ENCODE results near the gene WFS1.

The WFS1 gene

DNA sequence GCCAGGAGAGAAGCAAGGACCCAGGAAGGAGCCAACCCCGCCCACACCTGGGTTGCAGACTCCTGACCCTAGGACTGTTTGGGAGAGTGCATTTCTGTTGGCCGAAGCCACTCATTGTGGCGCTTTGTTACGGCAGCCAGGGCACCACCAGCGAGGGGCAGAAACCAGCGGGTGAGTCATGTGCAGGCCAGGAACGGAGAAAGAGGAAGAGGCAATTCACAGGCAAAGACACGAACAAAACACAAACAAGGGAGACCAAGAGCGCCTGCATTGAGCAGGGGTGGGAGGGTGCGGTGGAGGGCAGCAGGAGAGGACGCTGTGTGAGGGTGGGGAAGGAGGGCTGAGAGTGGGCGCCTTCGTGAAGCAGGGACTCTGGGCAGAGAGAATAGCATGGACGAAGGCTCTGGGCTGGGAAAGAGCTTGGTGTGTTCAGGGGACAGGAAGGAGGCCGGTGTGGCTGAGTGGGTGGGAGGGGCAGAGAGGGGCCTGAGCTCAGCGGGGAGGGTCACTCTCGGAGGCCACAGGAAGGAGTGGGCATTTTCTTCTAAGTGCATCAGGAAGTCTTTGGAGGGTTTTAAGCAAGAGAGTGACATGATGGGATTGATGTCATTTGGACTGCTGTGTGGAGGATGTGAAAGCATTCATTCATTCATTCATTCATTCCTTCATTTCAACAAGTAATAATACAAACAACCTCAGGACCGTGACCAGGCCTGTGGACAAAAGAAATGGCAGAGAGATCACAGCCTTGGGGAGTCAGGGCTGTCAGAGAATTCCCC, 12.2 kb upstream of the WFS1 start:
- no peaks in the 10 kb centered on the region for H3K27me3 ChIP-seq
- peaks cover 12% of the 10 kb centered on the region; the same call in 1 of the 2 replicates for H3K9me3 ChIP-seq
- no peaks in the 10 kb centered on the region for H3K36me3 ChIP-seq
- H3K4me2 ChIP-seq: peak overlapping the region; percentile 89
- H4K20me1 ChIP-seq: no peaks in the 10 kb centered on the region
- H3K27ac ChIP-seq: peak overlapping the region; percentile 65
- peaks cover 100% of the 10 kb centered on the region for H3K4me1 ChIP-seq
- no peak for TF ChIP-seq Cebpa-rat (IDR thresholded peaks at IDR 0.05)
- H3K4me3 ChIP-seq: no peak overlapping the region
- peak overlapping the region; percentile 63; the same call in 1 of the 2 replicates for H3K9ac ChIP-seq

DNA sequence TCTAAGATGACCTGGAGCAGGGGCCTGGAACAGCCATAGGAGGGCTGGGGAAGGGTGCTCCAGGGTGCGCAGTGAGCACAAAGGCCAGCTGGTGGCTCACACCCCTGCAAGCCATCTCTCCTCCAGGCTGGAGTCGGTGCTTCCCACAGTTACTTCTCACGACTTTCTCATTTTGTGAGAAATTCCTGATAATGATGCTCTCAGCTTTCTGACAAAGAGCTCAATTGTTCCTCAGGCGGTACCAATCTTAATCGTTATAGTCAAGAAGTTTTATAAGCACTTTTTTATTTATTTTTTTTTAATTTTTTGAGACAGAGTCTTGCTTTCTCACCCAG, 11.7 kb upstream of the WFS1 start:
- Histone ChIP-seq H3K9me3 (peaks cover 12% of the 10 kb centered on the region; the same call in 1 of the 2 replicates), H3K36me3 (no peaks in the 10 kb centered on the region), H3K4me3 (no peak overlapping the region), H3K27me3 (no peaks in the 10 kb centered on the region), H3K4me1 (peaks cover 100% of the 10 kb centered on the region), H3K4me2 (peak overlapping the region; percentile 89), H3K9ac (no peak overlapping the region), H4K20me1 (no peaks in the 10 kb centered on the region), H3K27ac (peak overlapping the region; percentile 65)
- no peak for TF ChIP-seq Cebpa-rat (IDR thresholded peaks at IDR 0.05)

GRCh38 chr4:6258741-6259140, 10.9 kb upstream of the WFS1 start:
- Histone ChIP-seq H3K27ac (peak overlapping the region; percentile 65; the same call in 1 of the 2 replicates), H3K4me2 (peak overlapping the region; percentile 89), H3K27me3 (no peaks in the 10 kb centered on the region), H3K4me1 (peaks cover 100% of the 10 kb centered on the region), H3K9ac (no peak overlapping the region; the same call in 1 of the 2 replicates), H4K20me1 (no peaks in the 10 kb centered on the region), H3K4me3 (no peak overlapping the region), H3K9me3 (peaks cover 12% of the 10 kb centered on the region; the same call in 1 of the 2 replicates), H3K36me3 (no peaks in the 10 kb centered on the region)
- no peak for TF ChIP-seq Cebpa-rat (IDR thresholded peaks at IDR 0.05)

- no peaks in the 10 kb centered on the region for H3K27me3 ChIP-seq
- no peak overlapping the region; the same call in 1 of the 2 replicates for H3K4me3 ChIP-seq
- H3K4me1 ChIP-seq: peaks cover 100% of the 10 kb centered on the region
- peak overlapping the region; percentile 78 for H3K27ac ChIP-seq
- no peaks in the 10 kb centered on the region for H4K20me1 ChIP-seq
- peak overlapping the region; percentile 7; the same call in 1 of the 2 replicates for H3K9ac ChIP-seq
- TF ChIP-seq Cebpa-rat (IDR thresholded peaks at IDR 0.05): no peak
- peak overlapping the region; percentile 89 for H3K4me2 ChIP-seq
- H3K9me3 ChIP-seq: peaks cover 10% of the 10 kb centered on the region; the same call in 1 of the 2 replicates
- no peaks in the 10 kb centered on the region for H3K36me3 ChIP-seq
Measured at GRCh38 chr4:6259886-6260285, 9.8 kb upstream of the WFS1 start.

- peaks cover 100% of the 10 kb centered on the region for H3K4me1 ChIP-seq
- H4K20me1 ChIP-seq: no peaks in the 10 kb centered on the region
- TF ChIP-seq Cebpa-rat (IDR thresholded peaks at IDR 0.05): no peak
- peak overlapping the region; percentile 89 for H3K4me2 ChIP-seq
- no peak overlapping the region for H3K27ac ChIP-seq
- no peaks in the 10 kb centered on the region for H3K27me3 ChIP-seq
- no peak overlapping the region for H3K9ac ChIP-seq
- no peaks in the 10 kb centered on the region for H3K36me3 ChIP-seq
- no peaks in the 10 kb centered on the region for H3K9me3 ChIP-seq
- no peak overlapping the region for H3K4me3 ChIP-seq
Measured at GRCh38 chr4:6262176-6262575, 7.5 kb upstream of the WFS1 start.

DNA sequence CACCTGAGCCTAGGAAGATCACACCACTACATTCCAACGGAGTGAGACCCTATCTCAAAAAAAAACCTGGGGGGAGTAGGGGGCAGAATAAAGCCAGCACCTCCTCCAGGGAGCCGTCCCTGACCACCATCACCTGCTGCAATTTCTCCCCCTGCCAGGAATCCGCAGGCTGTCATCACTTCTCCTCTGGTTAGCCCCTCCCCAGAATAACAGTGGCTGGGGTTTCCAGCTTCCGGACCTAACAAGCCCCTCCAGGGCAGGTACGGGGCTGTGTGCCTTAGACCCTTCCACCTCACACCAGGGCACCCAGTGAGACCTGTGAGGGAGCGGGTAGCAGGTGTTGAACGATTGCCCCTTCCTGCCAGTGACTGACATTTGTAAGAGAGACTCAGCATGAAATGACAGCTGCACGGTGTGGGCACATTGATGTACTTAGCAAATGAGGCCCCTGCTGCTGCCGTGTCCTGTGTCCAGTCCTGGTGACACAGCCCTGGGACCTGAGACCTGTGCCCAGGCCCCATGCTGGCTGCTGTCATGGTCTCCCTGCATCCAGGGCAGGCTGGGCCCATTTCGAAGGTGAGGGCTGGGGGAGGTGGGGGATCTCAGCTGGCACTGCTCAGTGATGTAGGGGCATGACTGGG, 6.7 kb upstream of the WFS1 start:
- H3K9me3 ChIP-seq: no peaks in the 10 kb centered on the region
- H3K36me3 ChIP-seq: no peaks in the 10 kb centered on the region
- H3K27ac ChIP-seq: no peak overlapping the region
- no peak overlapping the region for H3K4me3 ChIP-seq
- H4K20me1 ChIP-seq: no peaks in the 10 kb centered on the region
- H3K9ac ChIP-seq: peak overlapping the region; percentile 37; the same call in 1 of the 2 replicates
- peaks cover 100% of the 10 kb centered on the region for H3K4me1 ChIP-seq
- no peak for TF ChIP-seq Cebpa-rat (IDR thresholded peaks at IDR 0.05)
- no peaks in the 10 kb centered on the region for H3K27me3 ChIP-seq
- peak overlapping the region; percentile 89 for H3K4me2 ChIP-seq

DNA sequence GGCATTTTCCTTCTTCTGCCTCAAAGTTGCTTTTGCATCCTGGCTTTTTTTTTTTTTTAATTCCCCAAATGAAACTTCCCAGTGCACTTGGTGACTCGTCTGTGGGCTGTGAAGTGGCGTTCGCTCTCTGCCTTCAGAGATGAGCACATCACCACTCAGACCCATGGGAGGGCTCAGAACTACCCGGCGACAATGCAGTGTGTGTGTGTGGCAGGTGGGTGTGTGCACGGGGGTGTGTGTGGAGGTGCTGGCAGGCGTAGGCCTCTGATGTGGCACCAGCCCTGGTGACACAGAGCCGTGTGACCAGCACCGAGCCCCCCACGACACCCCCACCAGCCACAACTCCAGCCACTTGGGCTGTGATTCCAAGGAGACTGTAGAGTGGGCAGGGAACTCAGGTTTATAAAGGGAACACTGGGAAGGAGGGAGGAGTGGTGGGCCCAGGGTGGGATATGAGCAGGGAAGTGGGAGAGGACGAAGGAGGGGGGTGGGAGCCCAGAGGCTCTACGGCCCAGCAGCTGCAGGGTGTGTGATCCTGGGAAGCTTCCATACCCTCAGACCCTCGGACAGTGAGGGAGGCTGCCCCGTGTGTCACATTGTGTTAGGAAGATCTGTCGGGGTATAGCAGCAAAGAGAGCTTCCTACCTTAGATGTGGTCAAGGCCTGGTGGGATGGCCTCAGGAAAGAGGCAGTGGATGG, 6.0 kb upstream of the WFS1 start:
- H3K36me3 ChIP-seq: no peaks in the 10 kb centered on the region
- no peaks in the 10 kb centered on the region for H3K27me3 ChIP-seq
- no peaks in the 10 kb centered on the region for H3K9me3 ChIP-seq
- H3K9ac ChIP-seq: peak overlapping the region; percentile 37; the same call in 1 of the 2 replicates
- TF ChIP-seq Cebpa-rat (IDR thresholded peaks at IDR 0.05): no peak
- H4K20me1 ChIP-seq: no peaks in the 10 kb centered on the region
- no peak overlapping the region for H3K27ac ChIP-seq
- peaks cover 100% of the 10 kb centered on the region for H3K4me1 ChIP-seq
- no peak overlapping the region for H3K4me3 ChIP-seq
- H3K4me2 ChIP-seq: peak overlapping the region; percentile 89

DNA sequence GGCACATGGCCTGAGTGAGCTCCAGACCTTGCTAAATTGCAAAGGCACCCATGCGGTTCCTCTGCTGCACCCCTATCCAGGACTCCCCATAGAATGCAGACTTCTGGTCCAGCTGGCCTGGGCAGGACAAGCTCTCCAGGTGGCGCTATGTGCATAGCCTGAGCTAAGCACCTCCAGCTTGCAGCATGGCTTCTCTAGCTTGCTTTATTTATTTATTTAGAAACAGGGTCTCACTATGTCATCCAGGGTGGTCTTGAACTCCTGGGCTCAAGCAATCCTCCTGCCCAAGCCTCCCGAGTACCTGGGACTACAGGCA, 5.5 kb upstream of the WFS1 start:
- no peak overlapping the region for H3K4me3 ChIP-seq
- peak overlapping the region; percentile 89 for H3K4me2 ChIP-seq
- peaks cover 100% of the 10 kb centered on the region for H3K4me1 ChIP-seq
- no peak overlapping the region for H3K9ac ChIP-seq
- no peaks in the 10 kb centered on the region for H3K36me3 ChIP-seq
- no peaks in the 10 kb centered on the region for H4K20me1 ChIP-seq
- no peak for TF ChIP-seq Cebpa-rat (IDR thresholded peaks at IDR 0.05)
- no peaks in the 10 kb centered on the region for H3K9me3 ChIP-seq
- H3K27me3 ChIP-seq: no peaks in the 10 kb centered on the region
- H3K27ac ChIP-seq: no peak overlapping the region

DNA sequence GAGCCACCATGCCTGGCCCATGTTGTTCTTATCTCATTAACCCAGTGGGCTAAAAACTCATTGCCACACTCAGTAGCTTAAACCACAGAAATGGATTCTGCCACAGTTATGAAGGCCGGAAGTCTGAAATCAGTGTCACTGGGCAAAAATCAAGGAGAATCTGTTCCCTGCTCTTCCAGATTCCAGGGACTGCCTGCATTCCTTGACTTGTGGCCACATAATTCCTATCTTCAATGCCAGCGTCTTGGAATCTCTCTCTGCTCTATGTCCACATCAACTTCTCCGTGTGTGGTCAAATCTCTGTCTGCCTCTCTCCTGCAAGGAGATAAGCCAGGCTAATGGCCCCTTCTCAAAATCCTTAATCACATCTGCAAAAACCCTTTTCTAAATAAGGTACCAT, 4.1 kb upstream of the WFS1 start:
- Histone ChIP-seq H3K4me3 (no peak overlapping the region), H4K20me1 (peaks cover 3% of the 10 kb centered on the region), H3K9ac (no peak overlapping the region), H3K4me1 (peaks cover 91% of the 10 kb centered on the region), H3K36me3 (no peaks in the 10 kb centered on the region), H3K27ac (no peak overlapping the region), H3K27me3 (peaks cover 3% of the 10 kb centered on the region; the same call in 1 of the 2 replicates), H3K9me3 (no peaks in the 10 kb centered on the region), H3K4me2 (peak overlapping the region; percentile 89)
- TF ChIP-seq Cebpa-rat (IDR thresholded peaks at IDR 0.05): no peak

GRCh38 chr4:6267573-6267972, 2.1 kb upstream of the WFS1 start:
- peaks cover 91% of the 10 kb centered on the region for H3K4me1 ChIP-seq
- peak; percentile 62; the same call in 1 of the 2 replicates for TF ChIP-seq Cebpa-rat (IDR thresholded peaks at IDR 0.05)
- H3K27me3 ChIP-seq: peaks cover 10% of the 10 kb centered on the region
- H3K9me3 ChIP-seq: no peaks in the 10 kb centered on the region
- no peak overlapping the region for H3K9ac ChIP-seq
- peaks cover 23% of the 10 kb centered on the region for H4K20me1 ChIP-seq
- peak overlapping the region; percentile 89 for H3K4me2 ChIP-seq
- no peak overlapping the region for H3K4me3 ChIP-seq
- no peaks in the 10 kb centered on the region for H3K36me3 ChIP-seq
- H3K27ac ChIP-seq: no peak overlapping the region
